Measurements from ENCODE around the gene HOXA11. TPM values are rescaled to one million over a fixed set of nuclear protein-coding genes. Genes with fewer than 3 reads are reported as not detected.

Gene HOXA11
- total RNA-seq, 3 donors from 2014 or later (not counting 1 experiment from before 2014, with no cell fraction given): not detected

- H3K4me1 Mint-ChIP-seq: peaks cover 6 to 8% of the 10 kb centered on the region in 2 donors
- no peaks in the 10 kb centered on the region for H3K9me3 Mint-ChIP-seq
- TF ChIP-seq CTCF (IDR thresholded peaks at IDR 0.05): no peak
- peaks cover 54% of the 10 kb centered on the region for H3K27me3 ChIP-seq (ENCODE audit: control insufficient read depth, insufficient read depth, low read length)
- DNase-seq: no peak
- H3K9me3 ChIP-seq (ENCODE audit: control insufficient read depth, insufficient read depth, low read length): no peaks in the 10 kb centered on the region
- H3K36me3 ChIP-seq (ENCODE audit: control insufficient read depth, insufficient read depth, low read length): no peaks in the 10 kb centered on the region
- ATAC-seq: no peak
- intact Hi-C loops (cut with micrococcal nuclease): no loop called here
- no peak overlapping the region for H3K27ac ChIP-seq (ENCODE audit: low read length)
- no peak overlapping the region for H3K4me3 ChIP-seq (ENCODE audit: low read length)
- WGBS (ENCODE audit: insufficient coverage): 20% methylated on average over 3 of the region's 3 CpGs
- no peaks in the 10 kb centered on the region for H3K36me3 Mint-ChIP-seq
- H3K4me3 Mint-ChIP-seq: no peak overlapping the region
- peaks cover 9% of the 10 kb centered on the region for H3K4me1 ChIP-seq (ENCODE audit: control insufficient read depth, insufficient read depth, low read length)
- no peak overlapping the region for H3K27ac Mint-ChIP-seq
- peaks cover 79 to 96% of the 10 kb centered on the region in 2 donors for H3K27me3 Mint-ChIP-seq (ENCODE audit: low read depth in 2 of 2)
These were observed 26.8 kb upstream of the HOXA11 start for GRCh38 chr7:27211764-27212204.

- ATAC-seq: no peak
- H3K36me3 Mint-ChIP-seq: no peaks in the 10 kb centered on the region
- peaks cover 6 to 8% of the 10 kb centered on the region in 2 donors for H3K4me1 Mint-ChIP-seq
- no peaks in the 10 kb centered on the region for H3K9me3 Mint-ChIP-seq
- H3K4me3 ChIP-seq (ENCODE audit: low read length): no peak overlapping the region
- no peaks in the 10 kb centered on the region for H3K9me3 ChIP-seq (ENCODE audit: control insufficient read depth, insufficient read depth, low read length)
- no peak overlapping the region for H3K27ac ChIP-seq (ENCODE audit: low read length)
- H3K27me3 Mint-ChIP-seq (ENCODE audit: low read depth in 2 of 2): peaks cover 81 to 96% of the 10 kb centered on the region in 2 donors
- no peaks in the 10 kb centered on the region for H3K36me3 ChIP-seq (ENCODE audit: control insufficient read depth, insufficient read depth, low read length)
- DNase-seq: no peak
- H3K27me3 ChIP-seq (ENCODE audit: control insufficient read depth, insufficient read depth, low read length): peaks cover 58% of the 10 kb centered on the region
- no peak overlapping the region for H3K27ac Mint-ChIP-seq
- intact Hi-C loops (cut with micrococcal nuclease): no loop called here
- 100% methylated on average over 1 of the region's 1 CpG for WGBS (ENCODE audit: insufficient coverage)
- H3K4me3 Mint-ChIP-seq: no peak overlapping the region
- TF ChIP-seq CTCF (IDR thresholded peaks at IDR 0.05): no peak
- H3K4me1 ChIP-seq (ENCODE audit: control insufficient read depth, insufficient read depth, low read length): peaks cover 9% of the 10 kb centered on the region
These were observed 26.0 kb upstream of the HOXA11 start for GRCh38 chr7:27211084-27211446.

GRCh38 chr7:27210441-27211083 lies 25.5 kb upstream of the HOXA11 start:
- Mint-ChIP-seq H3K27me3 (ENCODE audit: low read depth in 2 of 2) (peaks cover 79 to 96% of the 10 kb centered on the region in 2 donors), H3K27ac (no peak overlapping the region), H3K4me3 (no peak overlapping the region), H3K36me3 (no peaks in the 10 kb centered on the region), H3K9me3 (no peaks in the 10 kb centered on the region), H3K4me1 (peaks cover 11 to 13% of the 10 kb centered on the region in 2 donors)
- Histone ChIP-seq H3K27ac (ENCODE audit: low read length) (no peak overlapping the region), H3K9me3 (ENCODE audit: control insufficient read depth, insufficient read depth, low read length) (no peaks in the 10 kb centered on the region), H3K36me3 (ENCODE audit: control insufficient read depth, insufficient read depth, low read length) (no peaks in the 10 kb centered on the region), H3K27me3 (ENCODE audit: control insufficient read depth, insufficient read depth, low read length) (peaks cover 63% of the 10 kb centered on the region), H3K4me1 (ENCODE audit: control insufficient read depth, insufficient read depth, low read length) (peaks cover 14% of the 10 kb centered on the region), H3K4me3 (ENCODE audit: low read length) (no peak overlapping the region)
- 10% methylated on average over 32 of the region's 32 CpGs for WGBS (ENCODE audit: insufficient coverage)
- ATAC-seq: peak in 2 of 3 donors; percentile 69 to 71
- peak in 1 of 2 donors; percentile 67 for DNase-seq
- intact Hi-C loops (cut with micrococcal nuclease): no loop called here
- peak; percentile 69 for TF ChIP-seq CTCF (IDR thresholded peaks at IDR 0.05)

Measured in natural killer cell (primary cell).